Measurements from ENCODE around the gene CABP7. TPM values are rescaled to one million over a fixed set of nuclear protein-coding genes. Genes with fewer than 3 reads are reported as not detected.
A peak's percentile ranks its signal among the peaks of the same experiment; 100 is the strongest.

Gene CABP7
- total and polyA plus RNA-seq, 2 of the 13 experiments (the other 11 are each of a cell fraction or from before 2014, with no cell fraction given) = 0.08 TPM; not detected in 1

DNA sequence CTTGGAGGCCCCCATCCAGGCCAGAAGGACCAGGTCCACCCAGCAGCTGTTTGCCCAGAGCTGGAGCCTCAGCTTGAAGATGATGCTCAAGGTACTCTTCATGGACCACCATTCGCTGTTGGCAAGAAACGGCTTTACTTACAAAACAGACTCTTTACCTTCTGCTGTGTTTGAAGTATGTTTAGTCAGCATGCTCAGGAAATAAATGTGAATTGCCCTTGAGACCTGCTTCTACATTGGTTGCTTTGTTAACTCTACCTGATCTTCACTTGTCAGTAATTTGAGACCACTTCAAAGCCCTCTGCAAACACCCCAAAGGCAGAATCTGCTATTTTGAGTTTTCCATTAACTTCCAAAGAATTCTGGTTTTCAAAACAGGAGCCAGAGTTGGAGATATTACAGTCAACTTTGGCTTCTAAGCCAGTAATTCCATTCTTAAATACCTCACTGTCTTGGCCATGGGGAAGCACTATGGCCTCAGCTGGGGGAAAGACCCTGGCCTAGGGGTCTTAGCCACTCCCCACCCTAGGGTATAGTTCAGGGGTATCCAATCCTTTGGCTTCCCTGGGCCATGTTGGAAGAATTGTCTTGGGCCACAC, 50.0 kb downstream of the CABP7 start (continued):
- TF ChIP-seq, protein P1, sequence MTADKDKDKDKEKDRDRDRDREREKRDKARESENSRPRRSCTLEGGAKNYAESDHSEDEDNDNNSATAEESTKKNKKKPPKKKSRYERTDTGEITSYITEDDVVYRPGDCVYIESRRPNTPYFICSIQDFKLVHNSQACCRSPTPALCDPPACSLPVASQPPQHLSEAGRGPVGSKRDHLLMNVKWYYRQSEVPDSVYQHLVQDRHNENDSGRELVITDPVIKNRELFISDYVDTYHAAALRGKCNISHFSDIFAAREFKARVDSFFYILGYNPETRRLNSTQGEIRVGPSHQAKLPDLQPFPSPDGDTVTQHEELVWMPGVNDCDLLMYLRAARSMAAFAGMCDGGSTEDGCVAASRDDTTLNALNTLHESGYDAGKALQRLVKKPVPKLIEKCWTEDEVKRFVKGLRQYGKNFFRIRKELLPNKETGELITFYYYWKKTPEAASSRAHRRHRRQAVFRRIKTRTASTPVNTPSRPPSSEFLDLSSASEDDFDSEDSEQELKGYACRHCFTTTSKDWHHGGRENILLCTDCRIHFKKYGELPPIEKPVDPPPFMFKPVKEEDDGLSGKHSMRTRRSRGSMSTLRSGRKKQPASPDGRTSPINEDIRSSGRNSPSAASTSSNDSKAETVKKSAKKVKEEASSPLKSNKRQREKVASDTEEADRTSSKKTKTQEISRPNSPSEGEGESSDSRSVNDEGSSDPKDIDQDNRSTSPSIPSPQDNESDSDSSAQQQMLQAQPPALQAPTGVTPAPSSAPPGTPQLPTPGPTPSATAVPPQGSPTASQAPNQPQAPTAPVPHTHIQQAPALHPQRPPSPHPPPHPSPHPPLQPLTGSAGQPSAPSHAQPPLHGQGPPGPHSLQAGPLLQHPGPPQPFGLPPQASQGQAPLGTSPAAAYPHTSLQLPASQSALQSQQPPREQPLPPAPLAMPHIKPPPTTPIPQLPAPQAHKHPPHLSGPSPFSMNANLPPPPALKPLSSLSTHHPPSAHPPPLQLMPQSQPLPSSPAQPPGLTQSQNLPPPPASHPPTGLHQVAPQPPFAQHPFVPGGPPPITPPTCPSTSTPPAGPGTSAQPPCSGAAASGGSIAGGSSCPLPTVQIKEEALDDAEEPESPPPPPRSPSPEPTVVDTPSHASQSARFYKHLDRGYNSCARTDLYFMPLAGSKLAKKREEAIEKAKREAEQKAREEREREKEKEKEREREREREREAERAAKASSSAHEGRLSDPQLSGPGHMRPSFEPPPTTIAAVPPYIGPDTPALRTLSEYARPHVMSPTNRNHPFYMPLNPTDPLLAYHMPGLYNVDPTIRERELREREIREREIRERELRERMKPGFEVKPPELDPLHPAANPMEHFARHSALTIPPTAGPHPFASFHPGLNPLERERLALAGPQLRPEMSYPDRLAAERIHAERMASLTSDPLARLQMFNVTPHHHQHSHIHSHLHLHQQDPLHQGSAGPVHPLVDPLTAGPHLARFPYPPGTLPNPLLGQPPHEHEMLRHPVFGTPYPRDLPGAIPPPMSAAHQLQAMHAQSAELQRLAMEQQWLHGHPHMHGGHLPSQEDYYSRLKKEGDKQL (CRISPR knock-in tag; IDR thresholded peaks at IDR 0.05; ENCODE audit: low read depth) = peak; percentile 77
- peak; percentile 75 for TF ChIP-seq HDAC1 (CRISPR knock-in tag; IDR thresholded peaks at IDR 0.05)
- peak; percentile 100 for TF ChIP-seq ZNF136 (CRISPR knock-in tag; IDR thresholded peaks at IDR 0.05; ENCODE audit: low read depth)
- TF ChIP-seq KDM6A (CRISPR knock-in tag; IDR thresholded peaks at IDR 0.05; ENCODE audit: low read depth) = peak; percentile 69

DNA sequence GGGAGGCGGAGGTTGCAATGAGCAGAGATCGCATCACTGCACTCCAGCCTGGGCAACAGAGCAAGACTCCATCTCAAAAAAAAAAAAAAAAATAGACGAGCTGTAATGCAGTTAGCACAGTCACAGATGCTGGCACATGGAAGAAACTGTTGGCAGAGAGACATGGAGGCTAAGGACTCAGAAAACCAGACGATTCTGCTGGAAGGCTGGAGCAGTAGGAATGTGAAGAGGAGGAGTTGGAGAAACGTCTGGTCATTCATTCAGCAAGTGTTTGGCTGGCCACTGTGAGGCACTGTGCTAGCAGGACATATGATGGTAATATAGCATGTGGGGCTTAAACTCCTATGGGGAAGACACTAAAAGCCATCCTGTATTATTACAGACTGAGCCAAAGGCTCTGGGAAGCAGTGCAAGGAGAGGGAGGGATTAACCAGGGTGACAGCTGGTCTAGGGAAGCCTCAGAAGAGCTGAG, 52.4 kb downstream of the CABP7 start:
- ATAC-seq (peak; percentile 52), FAIRE-seq (peak; percentile 57), DNase-seq (ENCODE audit: low spot score) (peak; percentile 52)
- no peak overlapping the region for H3K4me2 ChIP-seq (ENCODE audit: low read depth, low read length)
- no peak overlapping the region for H3K27ac ChIP-seq (ENCODE audit: extremely low read length, insufficient read depth, low read length)
- H4K20me1 ChIP-seq (ENCODE audit: insufficient read depth, low read length) = no peaks in the 10 kb centered on the region
- H3K4me1 ChIP-seq (ENCODE audit: insufficient read depth, low read length) = peaks cover 52% of the 10 kb centered on the region
- TF ChIP-seq SMC3 (IDR thresholded peaks at IDR 0.05; ENCODE audit: low read length) (peak; percentile 18; the same call in 1 of the 2 replicates), ZNF547 (CRISPR knock-in tag; IDR thresholded peaks at IDR 0.05) (no peak), ZNF121 (CRISPR knock-in tag; IDR thresholded peaks at IDR 0.05) (peak; percentile 80), ZNF605 (CRISPR knock-in tag; IDR thresholded peaks at IDR 0.05) (0 out of 2 replicates have a peak, but pooled peaks have one; percentile 52), POLR2G (IDR thresholded peaks at IDR 0.05; ENCODE audit: low read depth, low read length) (0 out of 2 replicates have a peak, but pooled peaks have one; percentile 3), STAG1 (CRISPR knock-in tag; IDR thresholded peaks at IDR 0.05) (peak; percentile 58), NPAS2 (CRISPR knock-in tag; IDR thresholded peaks at IDR 0.05; ENCODE audit: borderline replicate concordance) (no peak), ZNF724P (CRISPR knock-in tag; IDR thresholded peaks at IDR 0.05; ENCODE audit: borderline replicate concordance) (no peak), RAD21 (CRISPR knock-in tag; IDR thresholded peaks at IDR 0.05) (peak; percentile 43; the same call in 1 of the 2 replicates)
- TF ChIP-seq, protein P2, sequence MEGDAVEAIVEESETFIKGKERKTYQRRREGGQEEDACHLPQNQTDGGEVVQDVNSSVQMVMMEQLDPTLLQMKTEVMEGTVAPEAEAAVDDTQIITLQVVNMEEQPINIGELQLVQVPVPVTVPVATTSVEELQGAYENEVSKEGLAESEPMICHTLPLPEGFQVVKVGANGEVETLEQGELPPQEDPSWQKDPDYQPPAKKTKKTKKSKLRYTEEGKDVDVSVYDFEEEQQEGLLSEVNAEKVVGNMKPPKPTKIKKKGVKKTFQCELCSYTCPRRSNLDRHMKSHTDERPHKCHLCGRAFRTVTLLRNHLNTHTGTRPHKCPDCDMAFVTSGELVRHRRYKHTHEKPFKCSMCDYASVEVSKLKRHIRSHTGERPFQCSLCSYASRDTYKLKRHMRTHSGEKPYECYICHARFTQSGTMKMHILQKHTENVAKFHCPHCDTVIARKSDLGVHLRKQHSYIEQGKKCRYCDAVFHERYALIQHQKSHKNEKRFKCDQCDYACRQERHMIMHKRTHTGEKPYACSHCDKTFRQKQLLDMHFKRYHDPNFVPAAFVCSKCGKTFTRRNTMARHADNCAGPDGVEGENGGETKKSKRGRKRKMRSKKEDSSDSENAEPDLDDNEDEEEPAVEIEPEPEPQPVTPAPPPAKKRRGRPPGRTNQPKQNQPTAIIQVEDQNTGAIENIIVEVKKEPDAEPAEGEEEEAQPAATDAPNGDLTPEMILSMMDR (CRISPR knock-in tag; IDR thresholded peaks at IDR 0.05) = peak; percentile 69
- in situ Hi-C loops (cut with HindIII; ENCODE audit: extremely low pct_ligation_motif_present, low pct_unique_long_range_greater_than_20kb) (no loop called here), intact Hi-C loops (cut with micrococcal nuclease; ENCODE audit: unreplicated experiment) (no loop called here)
- CTCF ChIA-PET (ENCODE audit: low intra/inter-chr PET ratio, low total read pairs) = no interaction called here
- POLR2A ChIA-PET = interaction anchor here (0.6 to 3.6 kb wide), 2 partner anchors 10 to 26 kb away, joined by 3 to 17 read pairs; no protein-coding TSS in a partner anchor
- H3K79me2 ChIP-seq (ENCODE audit: insufficient read depth, low read length) = peaks cover 17% of the 10 kb centered on the region
- WGBS (ENCODE audit: low lambda C conversion rate) = 67% methylated on average over 5 of the region's 5 CpGs
- H3K27me3 ChIP-seq (ENCODE audit: control insufficient read depth in 1 of 2, insufficient read depth in 2 of 2, low read length in 2 of 2) = peaks cover 0 to 4% of the 10 kb centered on the region in 2 experiments; a peak in 1 of 5 replicates
- no peaks in the 10 kb centered on the region for H3K9me3 ChIP-seq (ENCODE audit: low read length)
- H3K36me3 ChIP-seq (replicated peaks in 1 of 2; ENCODE audit: control insufficient read depth in 1 of 2, insufficient read depth in 2 of 2, low read length in 2 of 2) = no peaks in the 10 kb centered on the region; a peak in 1 of 5 replicates
- no TSS peak for BruUV-seq (replicated peaks)
- H3K9ac ChIP-seq (ENCODE audit: insufficient read depth, low read depth, low read length) = no peak overlapping the region
- no peak overlapping the region for H3K4me3 ChIP-seq (replicated peaks in 1 of 3; ENCODE audit: insufficient read depth in 1 of 3, low read depth in 2 of 3, low read length in 3 of 3)
- H2AFZ ChIP-seq (ENCODE audit: low read length) = no peak overlapping the region
